ENCODE data around the gene RFX3. TPM values are rescaled to one million over a fixed set of nuclear protein-coding genes. Genes with fewer than 3 reads are reported as not detected.

RFX3 gene
- total RNA-seq, 2 experiments from 2014 or later, result 6.8 to 9.0 TPM

DNA sequence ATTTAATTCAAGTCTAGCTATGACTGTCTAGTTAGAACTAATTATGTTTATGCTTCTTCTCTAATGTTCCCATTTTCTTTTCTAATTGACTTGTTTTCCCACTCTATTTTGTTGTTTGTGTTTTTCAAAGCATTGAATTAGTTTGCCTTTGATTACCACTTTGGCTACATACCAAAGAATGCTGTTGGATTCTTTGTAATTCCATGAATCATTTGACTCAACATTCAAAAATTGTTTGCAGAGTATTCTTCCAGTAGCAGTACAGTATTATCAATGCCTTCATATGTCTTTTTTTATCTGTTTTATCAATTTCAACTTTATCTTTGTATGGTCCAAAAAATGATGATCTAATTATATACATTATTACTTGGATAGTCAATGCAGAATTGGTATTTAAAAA is 288.7 kb downstream of the RFX3 start:
- H3K27me3 Mint-ChIP-seq (ENCODE audit: low read depth), result no peaks in the 10 kb centered on the region
- H3K27ac Mint-ChIP-seq, result no peak overlapping the region
- no peak overlapping the region for H3K4me3 Mint-ChIP-seq
- no peak for DNase-seq
- ChIA-PET POLR2A (no interaction called here), CTCF (interaction anchor here (0.9 kb wide), 1 partner anchor 204 kb away, joined by 3 read pairs; no protein-coding TSS in a partner anchor)
- no peak for ATAC-seq
- peaks cover 9% of the 10 kb centered on the region for H3K4me1 Mint-ChIP-seq (ENCODE audit: low read depth)
- H3K9me3 Mint-ChIP-seq (ENCODE audit: insufficient read depth), result no peaks in the 10 kb centered on the region
- H3K36me3 Mint-ChIP-seq (ENCODE audit: low read depth), result no peaks in the 10 kb centered on the region

- Mint-ChIP-seq H3K4me1 (ENCODE audit: low read depth) (peaks cover 3% of the 10 kb centered on the region), H3K27me3 (ENCODE audit: low read depth) (no peaks in the 10 kb centered on the region), H3K9me3 (ENCODE audit: insufficient read depth) (no peaks in the 10 kb centered on the region), H3K36me3 (ENCODE audit: low read depth) (no peaks in the 10 kb centered on the region), H3K27ac (no peak overlapping the region), H3K4me3 (no peak overlapping the region)
- ATAC-seq (no peak), DNase-seq (no peak)
- ChIA-PET CTCF (interaction anchor here (0.7 to 1.9 kb wide), 3 partner anchors 9 to 206 kb away, joined by 3 to 7 read pairs (median 3); no protein-coding TSS in a partner anchor), POLR2A (no interaction called here)
Measured at GRCh38 chr9:3235497-3235896, 290.3 kb downstream of the RFX3 start.

GRCh38 chr9:3224931-3225330 is 300.9 kb downstream of the RFX3 start:
- Mint-ChIP-seq H3K4me3 (no peak overlapping the region), H3K4me1 (ENCODE audit: low read depth) (no peaks in the 10 kb centered on the region), H3K27me3 (ENCODE audit: low read depth) (no peaks in the 10 kb centered on the region), H3K36me3 (ENCODE audit: low read depth) (no peaks in the 10 kb centered on the region), H3K27ac (no peak overlapping the region), H3K9me3 (ENCODE audit: insufficient read depth) (no peaks in the 10 kb centered on the region)
- CTCF ChIA-PET, result interaction anchor here (2.2 kb wide), 1 partner anchor 16 kb away, joined by 8 read pairs; no protein-coding TSS in a partner anchor
- DNase-seq (no peak), ATAC-seq (no peak)
- POLR2A ChIA-PET, result no interaction called here

DNA sequence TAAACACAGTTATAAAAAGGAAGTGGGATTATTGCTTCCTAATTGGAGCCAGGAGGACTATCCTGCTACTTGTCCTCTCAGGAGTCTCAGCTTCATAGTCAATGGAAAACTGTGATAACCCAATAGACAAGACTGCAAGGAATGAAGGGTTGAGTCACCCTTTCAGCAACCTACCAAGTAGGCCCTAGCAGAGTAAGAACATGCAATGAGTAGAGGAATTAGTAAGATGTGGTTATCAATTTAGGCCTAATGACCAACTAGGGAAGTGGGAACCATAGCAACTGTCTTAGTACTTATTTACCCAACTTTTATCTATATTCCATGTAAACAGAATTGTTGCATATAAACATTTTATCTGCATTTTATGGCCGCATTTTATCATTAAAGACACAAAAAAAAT is 310.1 kb downstream of the RFX3 start:
- H3K36me3 Mint-ChIP-seq (ENCODE audit: low read depth), result no peaks in the 10 kb centered on the region
- no peaks in the 10 kb centered on the region for H3K4me1 Mint-ChIP-seq (ENCODE audit: low read depth)
- peaks cover 1% of the 10 kb centered on the region for H3K27me3 Mint-ChIP-seq (ENCODE audit: low read depth)
- POLR2A ChIA-PET, result no interaction called here
- no peak overlapping the region for H3K27ac Mint-ChIP-seq
- DNase-seq (no peak), ATAC-seq (no peak)
- no peak overlapping the region for H3K4me3 Mint-ChIP-seq
- no peaks in the 10 kb centered on the region for H3K9me3 Mint-ChIP-seq (ENCODE audit: insufficient read depth)
- CTCF ChIA-PET, result interaction anchor here (1.2 kb wide), 1 partner anchor 225 kb away, joined by 4 read pairs; no protein-coding TSS in a partner anchor

GRCh38 chr9:3214741-3215140 is 311.1 kb downstream of the RFX3 start:
- H3K4me1 Mint-ChIP-seq (ENCODE audit: low read depth), result no peaks in the 10 kb centered on the region
- CTCF ChIA-PET, result interaction anchor here (1.2 kb wide), 1 partner anchor 226 kb away, joined by 4 read pairs; no protein-coding TSS in a partner anchor
- no peak overlapping the region for H3K4me3 Mint-ChIP-seq
- H3K9me3 Mint-ChIP-seq (ENCODE audit: insufficient read depth), result no peaks in the 10 kb centered on the region
- H3K36me3 Mint-ChIP-seq (ENCODE audit: low read depth), result no peaks in the 10 kb centered on the region
- no peak overlapping the region for H3K27ac Mint-ChIP-seq
- DNase-seq (no peak), ATAC-seq (no peak)
- H3K27me3 Mint-ChIP-seq (ENCODE audit: low read depth), result peaks cover 2% of the 10 kb centered on the region
- POLR2A ChIA-PET, result no interaction called here

GRCh38 chr9:3205421-3206095 is 320.2 kb downstream of the RFX3 start:
- POLR2A ChIA-PET, result no interaction called here
- no peak for ATAC-seq

GRCh38 chr9:3200331-3200774 is 325.4 kb downstream of the RFX3 start:
- no peaks in the 10 kb centered on the region for H3K9me3 Mint-ChIP-seq (ENCODE audit: insufficient read depth)
- H3K4me1 Mint-ChIP-seq (ENCODE audit: low read depth), result no peaks in the 10 kb centered on the region
- no peak for DNase-seq
- ChIA-PET CTCF (no interaction called here), POLR2A (no interaction called here)
- H3K27ac Mint-ChIP-seq, result no peak overlapping the region
- no peak for ATAC-seq
- peaks cover 3% of the 10 kb centered on the region for H3K27me3 Mint-ChIP-seq (ENCODE audit: low read depth)
- no peaks in the 10 kb centered on the region for H3K36me3 Mint-ChIP-seq (ENCODE audit: low read depth)
- no peak overlapping the region for H3K4me3 Mint-ChIP-seq

More at GRCh38 chr9:3205421-3206095, 320.2 kb downstream of the RFX3 start:
- no peak for DNase-seq
- Mint-ChIP-seq H3K36me3 (ENCODE audit: low read depth) (no peaks in the 10 kb centered on the region), H3K4me3 (no peak overlapping the region), H3K4me1 (ENCODE audit: low read depth) (no peaks in the 10 kb centered on the region), H3K27me3 (ENCODE audit: low read depth) (peaks cover 3% of the 10 kb centered on the region), H3K9me3 (ENCODE audit: insufficient read depth) (no peaks in the 10 kb centered on the region), H3K27ac (no peak overlapping the region)
- CTCF ChIA-PET, result no interaction called here

DNA sequence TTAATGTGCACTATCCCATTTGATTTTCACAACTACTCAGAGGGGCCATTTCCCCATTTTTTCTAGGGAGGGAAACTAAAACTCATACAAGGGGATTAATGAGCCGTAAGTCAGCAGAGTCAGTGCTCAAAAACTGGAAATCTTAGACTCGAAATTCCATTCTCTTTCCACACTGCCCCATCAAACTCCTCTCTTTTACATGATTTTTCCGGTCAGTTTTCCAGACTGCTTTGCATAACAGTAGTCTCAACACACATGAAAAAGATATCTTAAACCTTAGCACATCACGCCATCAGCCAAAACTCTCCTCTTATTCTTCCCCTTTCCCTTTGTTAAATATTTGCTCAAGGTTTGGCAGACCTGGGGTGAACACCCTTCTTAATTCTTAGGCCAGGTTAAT is 332.0 kb downstream of the RFX3 start:
- Mint-ChIP-seq H3K9me3 (ENCODE audit: insufficient read depth) (no peaks in the 10 kb centered on the region), H3K36me3 (ENCODE audit: low read depth) (no peaks in the 10 kb centered on the region), H3K27ac (no peak overlapping the region), H3K4me3 (no peak overlapping the region), H3K4me1 (ENCODE audit: low read depth) (no peaks in the 10 kb centered on the region), H3K27me3 (ENCODE audit: low read depth) (peaks cover 8% of the 10 kb centered on the region)
- ATAC-seq, result no peak
- ChIA-PET CTCF (no interaction called here), POLR2A (interaction anchor here (0.6 kb wide), 1 partner anchor 23 kb away, joined by 3 read pairs; no protein-coding TSS in a partner anchor)
- DNase-seq, result no peak

DNA sequence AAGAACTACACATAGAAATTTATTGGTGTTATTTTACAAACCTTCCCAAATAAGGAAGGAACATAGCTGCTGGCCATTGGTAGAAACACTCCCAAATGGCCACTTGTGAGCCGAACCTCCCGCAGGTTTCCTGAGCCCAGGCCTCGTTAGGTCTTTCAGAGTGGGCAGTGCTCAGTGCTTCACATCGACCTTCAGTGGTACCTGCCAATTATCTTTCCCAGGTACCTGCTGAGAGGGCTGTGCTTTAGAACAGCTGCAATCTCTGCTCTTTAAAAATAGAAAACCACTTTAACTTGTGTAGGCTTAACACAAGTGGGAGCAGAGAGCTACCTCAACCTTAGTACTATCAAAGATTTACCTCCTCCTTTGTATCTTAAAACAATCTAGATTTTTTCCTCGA is 334.1 kb downstream of the RFX3 start:
- DNase-seq (no peak), ATAC-seq (no peak)
- H3K4me1 Mint-ChIP-seq (ENCODE audit: low read depth), result no peaks in the 10 kb centered on the region
- H3K27me3 Mint-ChIP-seq (ENCODE audit: low read depth), result peaks cover 11% of the 10 kb centered on the region
- H3K4me3 Mint-ChIP-seq, result no peak overlapping the region
- H3K9me3 Mint-ChIP-seq (ENCODE audit: insufficient read depth), result no peaks in the 10 kb centered on the region
- no peaks in the 10 kb centered on the region for H3K36me3 Mint-ChIP-seq (ENCODE audit: low read depth)
- no peak overlapping the region for H3K27ac Mint-ChIP-seq
- CTCF ChIA-PET, result no interaction called here
- POLR2A ChIA-PET, result no interaction called here

DNA sequence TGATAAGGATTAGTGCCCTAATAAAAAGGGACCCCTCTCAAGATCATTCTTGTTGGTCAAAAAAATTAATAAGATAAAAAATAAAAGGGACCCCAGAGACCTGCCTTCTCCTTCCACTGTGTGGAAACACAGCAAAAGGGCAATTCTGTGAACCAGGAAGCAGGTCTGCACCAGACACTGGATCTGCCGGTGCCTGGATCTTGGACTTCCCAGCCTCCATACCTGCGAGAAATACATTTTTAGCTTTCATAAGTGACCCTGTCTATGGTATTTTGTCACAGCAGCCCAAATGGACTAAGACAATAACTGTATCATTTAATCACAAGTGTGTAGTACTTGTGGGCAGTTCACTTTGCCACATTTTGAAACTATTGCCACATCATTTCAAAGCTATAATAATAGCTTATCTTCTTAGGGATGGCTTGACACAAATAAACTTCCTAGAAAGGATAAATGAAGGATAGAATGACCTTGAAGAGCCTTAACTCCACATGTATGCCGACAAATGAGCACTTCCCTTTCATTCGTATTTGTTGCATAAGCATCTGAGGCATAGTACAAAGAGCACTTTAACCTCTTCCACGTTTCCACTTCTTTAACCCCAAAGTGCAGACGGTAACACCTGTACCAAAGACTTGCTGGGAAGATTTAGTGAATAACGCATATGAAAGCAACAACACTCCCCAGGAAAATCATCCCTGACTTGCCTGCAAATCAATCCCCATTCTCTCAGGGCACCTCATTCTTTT is 336.5 kb downstream of the RFX3 start:
- no peaks in the 10 kb centered on the region for H3K36me3 Mint-ChIP-seq (ENCODE audit: low read depth)
- ChIA-PET POLR2A (no interaction called here), CTCF (no interaction called here)
- H3K4me3 Mint-ChIP-seq, result no peak overlapping the region
- ATAC-seq (no peak), DNase-seq (no peak)
- H3K4me1 Mint-ChIP-seq (ENCODE audit: low read depth), result no peaks in the 10 kb centered on the region
- no peaks in the 10 kb centered on the region for H3K9me3 Mint-ChIP-seq (ENCODE audit: insufficient read depth)
- no peak overlapping the region for H3K27ac Mint-ChIP-seq
- H3K27me3 Mint-ChIP-seq (ENCODE audit: low read depth), result peaks cover 14% of the 10 kb centered on the region

DNA sequence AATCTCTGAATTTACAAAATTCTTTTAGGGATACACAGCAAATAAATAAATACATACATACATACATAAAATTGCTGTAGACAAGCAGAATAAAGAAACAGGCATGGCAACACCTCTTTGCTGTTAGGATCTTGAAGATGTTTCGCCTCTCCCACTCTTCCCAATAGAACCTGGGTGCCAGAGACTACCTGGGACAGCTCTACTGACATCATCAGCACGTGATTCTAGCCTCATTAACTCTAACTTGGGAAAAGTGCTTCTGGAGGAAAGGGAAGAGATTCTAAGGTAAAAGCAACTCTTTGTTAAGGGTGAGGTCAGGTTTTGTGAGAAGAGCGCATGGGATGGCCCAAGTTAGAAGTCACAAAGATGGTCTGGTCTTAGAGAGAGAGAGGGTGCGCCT is 339.1 kb downstream of the RFX3 start:
- no peaks in the 10 kb centered on the region for H3K9me3 Mint-ChIP-seq (ENCODE audit: insufficient read depth)
- no peak for ATAC-seq
- H3K4me1 Mint-ChIP-seq (ENCODE audit: low read depth), result no peaks in the 10 kb centered on the region
- no peak overlapping the region for H3K4me3 Mint-ChIP-seq
- no peak for DNase-seq
- ChIA-PET POLR2A (no interaction called here), CTCF (no interaction called here)
- no peaks in the 10 kb centered on the region for H3K36me3 Mint-ChIP-seq (ENCODE audit: low read depth)
- H3K27me3 Mint-ChIP-seq (ENCODE audit: low read depth), result peaks cover 20% of the 10 kb centered on the region
- H3K27ac Mint-ChIP-seq, result no peak overlapping the region

All from activated CD8-positive, alpha-beta T cell treated with anti-CD3 and anti-CD28 coated beads, Interleukin-2, amount 10 ng/mL, durations not matched to agents 7 days and 5 days (primary cell).